ENCODE measurements around the gene ZCCHC9. TPM values are rescaled to one million over a fixed set of nuclear protein-coding genes. Genes with fewer than 3 reads are reported as not detected.

Gene ZCCHC9
- total RNA-seq, 2 experiments from 2014 or later = 42.6 to 49.1 TPM

Other genes starting within 250 kb of the ZCCHC9 start
- gene CKMT2, start 68.3 kb upstream of the ZCCHC9 start, total RNA-seq = not detected
- gene ACOT12, start 92.5 kb downstream of the ZCCHC9 start, total RNA-seq = not detected